Gastrocnemius medialis (tissue), 4 donors: ENCODE measurements around the gene RPAIN. TPM values are rescaled to one million over a fixed set of nuclear protein-coding genes. Genes with fewer than 3 reads are reported as not detected.

Source experiments
- ATAC-seq, 2 donors: fragments of 150-250 bp; one replicate each; pipeline ENCODE4 v1.9.1; 2016
- DNase-seq, 2 donors: peaks; one replicate each; pipeline ENCODE4 v3.0.0-alpha.2; 2019
- H3K27ac ChIP-seq, 4 donors: fragments of 200-600 bp; sonication (generic); 1 replicate in 1 of 4; 2 replicates in 3 of 4; pipeline ENCODE4 v1.5.1; 2016 to 2018; ENCODE audit warnings: mild to moderate bottlenecking in 2 of 4, moderate library complexity in 1 of 4
- H3K27me3 ChIP-seq, 3 donors: fragments of 200-600 bp; sonication (generic) in 2 of 3; 1 replicate in 1 of 3; 2 replicates in 2 of 3; pipeline versions ENCODE4 v1.5.1 to v1.6.0; 2016 to 2019; ENCODE audit warnings: mild to moderate bottlenecking in 1 of 3, moderate library complexity in 1 of 3
- H3K36me3 ChIP-seq, 2 donors: fragments of 200-600 bp; sonication (generic) in 1 of 2; one replicate each; pipeline ENCODE4 v1.5.1; 2017 to 2018
- H3K4me1 ChIP-seq, 2 donors: fragments of 200-600 bp; sonication (generic) in 1 of 2; one replicate each; pipeline ENCODE4 v1.5.1; 2016 to 2017; ENCODE audit warnings: mild to moderate bottlenecking in 2 of 2
- H3K4me3 ChIP-seq, 4 donors: fragments of 200-600 bp; sonication (generic) in 3 of 4; 1 replicate in 1 of 4; 2 replicates in 3 of 4; pipeline ENCODE4 v1.5.1; 2016 to 2019; ENCODE audit warnings: mild to moderate bottlenecking in 2 of 4
- H3K9me3 ChIP-seq, 3 donors: fragments of 200-600 bp; sonication (generic) in 2 of 3; 1 replicate in 1 of 3; 2 replicates in 2 of 3; pipeline ENCODE4 v1.5.1; 2016 to 2019
- CTCF ChIP-seq, 5 experiments: fragments of 450-650 bp in 3 of 5; fragments of 200-600 bp in 2 of 5; sonication (generic) in 2 of 5; IDR thresholded peaks in 4 of 5; conservative IDR thresholded peaks in 1 of 5; 1 replicate in 4 of 5; 2 replicates in 1 of 5; pipeline ENCODE4 v1.5.1; 2016 to 2019; ENCODE audit warnings: antibody characterized with exemption in 5 of 5, mild to moderate bottlenecking in 3 of 5, moderate library complexity in 3 of 5
- POLR2A ChIP-seq, 2 donors: fragments of 450-650 bp; IDR thresholded peaks; one replicate each; pipeline ENCODE4 v1.6.1; 2017; ENCODE audit warnings: antibody characterized with exemption in 2 of 2, mild to moderate bottlenecking in 2 of 2, moderate library complexity in 2 of 2
- in situ Hi-C, 4 donors: fragments of 200-750 bp; cut with MboI; loops; one replicate each; pipeline versions ENCODE4 v1.15.0 to v1.8.0; 2017; ENCODE audit warnings: low sequenced_read_pairs in 4 of 4
- intact Hi-C: fragments of 100-400 bp; cut with DNase I; formaldehyde crosslinking; loops from one replicate; pipeline ENCODE4 v1.15.1; 2023; ENCODE audit warnings: low total_unique reads
- total RNA-seq, 4 donors: library from RNA; depleted of rRNA; stranded (reverse); fragments of >200 nt; gene quantifications; one replicate each; pipeline versions ENCODE4 v1.1.0 to v1.2.3, GENCODE V29; 2016

The RPAIN gene
- total RNA-seq, 4 donors from 2014 or later = 45.3 to 66.7 (median 53.7) TPM

GRCh38 chr17:5480962-5481361 lies 61.0 kb downstream of the RPAIN start:
- Histone ChIP-seq H3K36me3 (peaks cover 6 to 89% of the 10 kb centered on the region in 2 donors), H3K9me3 (no peaks in the 10 kb centered on the region), H3K27ac (no peak overlapping the region), H3K4me3 (no peak overlapping the region), H3K4me1 (peaks cover 10 to 12% of the 10 kb centered on the region in 2 donors), H3K27me3 (no peaks in the 10 kb centered on the region)
- intact Hi-C loops (loop anchor here (10.0 kb wide), 2 partner anchors 1174 to 1846 kb away; partner anchors contain the start of genes C17orf100, CTNS, MED31 and SHPK), in situ Hi-C loops (no loop called here)
- TF ChIP-seq CTCF (IDR thresholded peaks at IDR 0.05 in 4 of 5, conservative IDR thresholded peaks at IDR 0.05 in 1 of 5) (no peak), POLR2A (IDR thresholded peaks at IDR 0.05) (no peak)
- ATAC-seq (no peak), DNase-seq (no peak)

GRCh38 chr17:5481451-5481850 lies 61.5 kb downstream of the RPAIN start:
- no peaks in the 10 kb centered on the region for H3K27me3 ChIP-seq
- H3K27ac ChIP-seq = no peak overlapping the region
- H3K4me3 ChIP-seq = no peak overlapping the region
- ATAC-seq = no peak
- peaks cover 6 to 85% of the 10 kb centered on the region in 2 donors for H3K36me3 ChIP-seq
- no peak for DNase-seq
- intact Hi-C loops (loop anchor here (10.0 kb wide), 2 partner anchors 1173 to 1847 kb away; partner anchors contain the start of genes C17orf100, CTNS, MED31 and SHPK), in situ Hi-C loops (no loop called here)
- H3K9me3 ChIP-seq = no peaks in the 10 kb centered on the region
- TF ChIP-seq POLR2A (IDR thresholded peaks at IDR 0.05) (no peak), CTCF (IDR thresholded peaks at IDR 0.05 in 4 of 5, conservative IDR thresholded peaks at IDR 0.05 in 1 of 5) (no peak)
- peaks cover 10 to 12% of the 10 kb centered on the region in 2 donors for H3K4me1 ChIP-seq

Other genes with a start within 250 kb of the RPAIN start
- 1 to 10 TPM; 1.1 to 6.7 (median 2.9) TPM for gene ZNF594, start 228.3 kb upstream of the RPAIN start, total RNA-seq
- 1 to 10 TPM in 1 of 4 donors, under 1 TPM in 3; 0.27 to 1.8 (median 0.37) TPM for gene SCIMP, start 185.3 kb upstream of the RPAIN start, total RNA-seq
- 10 to 100 TPM; 55.4 to 94.8 (median 87.2) TPM for gene RABEP1, start 137.9 kb upstream of the RPAIN start, total RNA-seq
- gene NUP88, start 520 bp upstream of the RPAIN start, total RNA-seq = 100 to 1,000 TPM; 140 to 197 (median 166) TPM
- gene C1QBP, start 19.0 kb downstream of the RPAIN start, total RNA-seq = 100 to 1,000 TPM; 102 to 200 (median 134) TPM
- gene DHX33, start 48.8 kb downstream of the RPAIN start, total RNA-seq = 10 to 100 TPM in 2 of 4 donors, 1 to 10 TPM in 2; 5.9 to 10.9 (median 9.2) TPM
- 10 to 100 TPM; 26.5 to 33.9 (median 31.7) TPM for gene DERL2, start 66.0 kb downstream of the RPAIN start, total RNA-seq
- 10 to 100 TPM in 3 of 4 donors, 1 to 10 TPM in 1; 9.1 to 45.3 (median 19.3) TPM for gene MIS12, start 66.4 kb downstream of the RPAIN start, total RNA-seq
- gene NLRP1, start 164.3 kb downstream of the RPAIN start, total RNA-seq = 1 to 10 TPM; 3.6 to 7.7 (median 6.9) TPM